ENCODE data around the gene WNT9A. TPM values are rescaled to one million over a fixed set of nuclear protein-coding genes. Genes with fewer than 3 reads are reported as not detected.
"Not testable (repeated sequence)": the region's sequence is repeated elsewhere in the genome, so short reads cannot be mapped to it uniquely, and the experiment has no call there.

Gene WNT9A
- total RNA-seq, 1 donor, result 0.36 TPM

- H3K27me3 ChIP-seq (ENCODE audit: insufficient read depth, low read length); H3K4me2 ChIP-seq (ENCODE audit: insufficient read depth, low read length); H3K4me1 ChIP-seq (ENCODE audit: insufficient read depth, low read length); H3K27ac ChIP-seq (ENCODE audit: low read depth, low read length); H3K9me3 ChIP-seq (ENCODE audit: low read depth, low read length); H3K4me3 ChIP-seq (ENCODE audit: insufficient read depth, low read length); H3K36me3 ChIP-seq (ENCODE audit: insufficient read depth, low read length); H3K79me2 ChIP-seq (ENCODE audit: insufficient read depth, low read length); H2AFZ ChIP-seq (ENCODE audit: low read length); DNase-seq (ENCODE audit: insufficient read length, low spot score, missing footprints); H4K20me1 ChIP-seq (ENCODE audit: insufficient read depth, low read length): not testable (repeated sequence)
Measured at GRCh38 chr1:227970076-227970995, 22.6 kb upstream of the WNT9A start.

GRCh38 chr1:227967815-227968214 lies 20.1 kb upstream of the WNT9A start:
- peak; percentile 43 for DNase-seq (ENCODE audit: insufficient read length, low spot score, missing footprints)
- H3K4me2 ChIP-seq (ENCODE audit: insufficient read depth, low read length); H4K20me1 ChIP-seq (ENCODE audit: insufficient read depth, low read length); H3K36me3 ChIP-seq (ENCODE audit: insufficient read depth, low read length); H3K4me3 ChIP-seq (ENCODE audit: insufficient read depth, low read length); H3K79me2 ChIP-seq (ENCODE audit: insufficient read depth, low read length); H3K4me1 ChIP-seq (ENCODE audit: insufficient read depth, low read length); H3K9me3 ChIP-seq (ENCODE audit: low read depth, low read length); H3K27ac ChIP-seq (ENCODE audit: low read depth, low read length); H3K27me3 ChIP-seq (ENCODE audit: insufficient read depth, low read length); H2AFZ ChIP-seq (ENCODE audit: low read length): not testable (repeated sequence)

GRCh38 chr1:227966733-227967132 lies 19.0 kb upstream of the WNT9A start:
- not testable (repeated sequence) for H3K9me3 ChIP-seq (ENCODE audit: low read depth, low read length); H3K4me3 ChIP-seq (ENCODE audit: insufficient read depth, low read length); H3K4me1 ChIP-seq (ENCODE audit: insufficient read depth, low read length); DNase-seq (ENCODE audit: insufficient read length, low spot score, missing footprints); H3K27ac ChIP-seq (ENCODE audit: low read depth, low read length); H3K4me2 ChIP-seq (ENCODE audit: insufficient read depth, low read length); H4K20me1 ChIP-seq (ENCODE audit: insufficient read depth, low read length); H3K36me3 ChIP-seq (ENCODE audit: insufficient read depth, low read length); H3K27me3 ChIP-seq (ENCODE audit: insufficient read depth, low read length); H2AFZ ChIP-seq (ENCODE audit: low read length); H3K79me2 ChIP-seq (ENCODE audit: insufficient read depth, low read length)

DNA sequence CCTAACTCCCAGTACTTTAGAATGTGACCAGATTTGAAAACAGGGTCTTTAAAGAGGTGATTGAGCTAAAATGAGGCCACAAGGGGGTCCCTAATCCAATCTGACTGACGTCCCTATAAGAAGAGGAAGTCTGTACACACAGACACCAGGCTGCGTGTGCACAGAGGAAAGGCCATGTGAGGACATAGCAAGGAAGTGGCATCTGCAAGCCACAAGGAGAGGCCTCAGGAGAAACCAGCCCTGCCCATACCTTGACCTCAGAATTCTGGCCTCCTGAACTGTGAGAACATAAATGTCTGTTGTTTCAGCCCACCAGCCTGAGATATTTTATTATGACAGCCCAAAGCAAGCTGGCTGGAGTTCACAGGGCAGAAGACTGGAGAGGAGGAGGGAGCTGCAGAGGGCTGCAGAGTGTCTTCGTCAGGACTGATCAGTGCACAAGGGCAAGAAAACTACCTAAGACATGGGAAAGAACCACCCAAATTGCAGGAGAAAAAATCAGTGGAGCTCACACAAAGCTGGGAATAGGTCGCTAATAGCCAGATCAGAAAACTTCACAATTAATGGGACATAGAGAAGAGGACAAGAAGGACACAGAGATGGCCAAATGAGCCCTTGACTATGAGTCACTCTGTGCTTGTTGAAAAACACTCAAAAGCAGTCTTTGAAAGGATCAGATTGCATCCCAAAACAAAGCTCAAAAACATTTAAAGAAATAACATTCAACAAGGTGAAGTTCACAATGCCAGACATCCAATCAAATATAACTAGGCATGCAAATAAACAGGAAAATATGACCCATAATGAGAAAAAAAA lies 14.1 kb upstream of the WNT9A start:
- H4K20me1 ChIP-seq (ENCODE audit: insufficient read depth, low read length), result no peaks in the 10 kb centered on the region

More for the DNA sequence above, 14.1 kb upstream of the WNT9A start:
- Histone ChIP-seq H3K4me3 (ENCODE audit: insufficient read depth, low read length) (no peak overlapping the region), H3K4me1 (ENCODE audit: insufficient read depth, low read length) (no peaks in the 10 kb centered on the region), H2AFZ (ENCODE audit: low read length) (no peak overlapping the region), H3K36me3 (ENCODE audit: insufficient read depth, low read length) (no peaks in the 10 kb centered on the region), H3K27me3 (ENCODE audit: insufficient read depth, low read length) (peaks cover 28% of the 10 kb centered on the region), H3K4me2 (ENCODE audit: insufficient read depth, low read length) (no peak overlapping the region), H3K9me3 (ENCODE audit: low read depth, low read length) (no peaks in the 10 kb centered on the region), H3K27ac (ENCODE audit: low read depth, low read length) (no peak overlapping the region), H3K79me2 (ENCODE audit: insufficient read depth, low read length) (no peaks in the 10 kb centered on the region)
- DNase-seq (ENCODE audit: insufficient read length, low spot score, missing footprints), result no peak
- no peak for TF ChIP-seq CTCF (IDR thresholded peaks at IDR 0.05; ENCODE audit: extremely low read depth, low read depth, low read length)
